Mucosa of descending colon (tissue), 3 donors: ENCODE data around the gene TMPRSS11E. TPM values are rescaled to one million over a fixed set of nuclear protein-coding genes. Genes with fewer than 3 reads are reported as not detected.
A peak's percentile ranks its signal among the peaks of the same experiment; 100 is the strongest.

Source experiments
- ATAC-seq: fragments of 200-7000 bp; cut with Tn5 transposase; one replicate; pipeline ENCODE4 v1.9.1; 2020; ENCODE audit warnings: mild to moderate bottlenecking, moderate library complexity
- DNase-seq, 3 donors: peaks; one replicate each; pipeline ENCODE4 v3.0.0-alpha.2; 2020
- H3K36me3 ChIP-seq: fragments of 200-600 bp; one replicate; pipeline ENCODE4 v1.8.0; 2021; ENCODE audit warnings: low read depth, mild to moderate bottlenecking
- H3K4me1 ChIP-seq: fragments of 200-600 bp; one replicate; pipeline ENCODE4 v1.8.0; 2021; ENCODE audit warnings: low read depth, mild to moderate bottlenecking
- H3K4me3 ChIP-seq: fragments of 200-600 bp; one replicate; pipeline ENCODE4 v1.8.0; 2021; ENCODE audit warnings: mild to moderate bottlenecking
- H3K9me3 ChIP-seq: fragments of 200-600 bp; one replicate; pipeline ENCODE4 v1.8.0; 2021; ENCODE audit warnings: mild to moderate bottlenecking
- CTCF ChIP-seq: fragments of 200-600 bp; IDR thresholded peaks from one replicate; pipeline ENCODE4 v1.8.0; 2022; ENCODE audit warnings: antibody characterized with exemption, mild to moderate bottlenecking
- intact Hi-C, 2 donors: fragments of 100-400 bp; cut with DNase I in 1 of 2; cut with micrococcal nuclease in 1 of 2; formaldehyde crosslinking; loops; one replicate each; pipeline versions ENCODE4 v1.11.0 to v1.11.1; 2022; cut with DNase I, micrococcal nuclease
- total RNA-seq, 3 donors: library from RNA; stranded (reverse); fragmentation: NEBNext Ultra II Directional in 2 of 3; extraction: Animal tissue kit (Norgen Biotek cat#: 25700) in 2 of 3; gene quantifications; one replicate each; pipeline versions ENCODE4 v1.2.1 to v1.2.4, GENCODE V29; 2021 to 2023
- donor health status: DM: no; HTN: no; CAD: no; lungs with moderate emphysema.
- donor health status: DM: no; HTN: no; CAD: no.
- donor health status: DM: no; HTN: yes; CAD: no.

Gene TMPRSS11E
- total RNA-seq, 3 donors from 2014 or later: not detected

GRCh38 chr4:68451246-68452211 is 4.3 kb downstream of the TMPRSS11E start:
- TF ChIP-seq CTCF: no peak
- H3K4me3 ChIP-seq: no peak overlapping the region
- H3K4me1 ChIP-seq: no peaks in the 10 kb centered on the region
- no peak for DNase-seq
- no peaks in the 10 kb centered on the region for H3K9me3 ChIP-seq
- intact Hi-C loops: no loop called here
- ATAC-seq: no peak
- H3K36me3 ChIP-seq: no peaks in the 10 kb centered on the region

- Histone ChIP-seq H3K4me1 (no peaks in the 10 kb centered on the region), H3K36me3 (no peaks in the 10 kb centered on the region), H3K4me3 (no peak overlapping the region), H3K9me3 (no peaks in the 10 kb centered on the region)
- intact Hi-C loops: no loop called here
- TF ChIP-seq CTCF: no peak
- DNase-seq (no peak), ATAC-seq (no peak)
These were observed 12.8 kb downstream of the TMPRSS11E start for GRCh38 chr4:68460085-68460484.

- Histone ChIP-seq H3K9me3 (no peaks in the 10 kb centered on the region), H3K36me3 (no peaks in the 10 kb centered on the region), H3K4me1 (no peaks in the 10 kb centered on the region), H3K4me3 (no peak overlapping the region)
- ATAC-seq: no peak
- DNase-seq: no peak
- no peak for TF ChIP-seq CTCF
- intact Hi-C loops: no loop called here
These were observed 14.5 kb downstream of the TMPRSS11E start for GRCh38 chr4:68461790-68462189.

DNA sequence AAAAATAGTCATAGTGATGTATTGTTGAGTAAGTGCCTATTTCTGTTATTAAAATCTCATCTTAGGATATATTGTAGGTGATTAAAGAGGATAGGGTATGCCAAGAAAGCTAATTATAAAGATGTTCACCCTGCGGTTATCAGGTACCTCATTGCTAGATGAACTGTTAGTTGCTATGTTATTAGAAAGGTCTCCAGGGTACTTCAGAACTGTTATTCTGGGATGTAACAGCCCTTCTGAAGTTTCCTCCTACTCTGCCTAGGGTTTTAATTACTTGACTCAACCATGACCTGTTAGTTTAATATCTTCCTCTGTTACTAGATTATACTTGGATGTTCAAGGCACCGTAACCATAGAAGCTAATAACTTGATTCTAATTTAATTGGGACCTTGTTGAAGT is 15.4 kb downstream of the TMPRSS11E start:
- Histone ChIP-seq H3K9me3 (no peaks in the 10 kb centered on the region), H3K4me1 (no peaks in the 10 kb centered on the region), H3K4me3 (no peak overlapping the region), H3K36me3 (no peaks in the 10 kb centered on the region)
- ATAC-seq (no peak), DNase-seq (no peak)
- intact Hi-C loops: no loop called here
- no peak for TF ChIP-seq CTCF

- no peaks in the 10 kb centered on the region for H3K36me3 ChIP-seq
- intact Hi-C loops: no loop called here
- no peaks in the 10 kb centered on the region for H3K4me1 ChIP-seq
- H3K9me3 ChIP-seq: no peaks in the 10 kb centered on the region
- no peak for TF ChIP-seq CTCF
- H3K4me3 ChIP-seq: no peak overlapping the region
- peak; percentile 78 for ATAC-seq
- DNase-seq: no peak
These were observed 16.5 kb downstream of the TMPRSS11E start for GRCh38 chr4:68463796-68464195.
